ENCODE data around the gene KRT76.
"Not testable (repeated sequence)": the region's sequence is repeated elsewhere in the genome, so short reads cannot be mapped to it uniquely, and the experiment has no call there.

The KRT76 gene

GRCh38 chr12:52797529-52797894, 20.4 kb upstream of the KRT76 start:
- DNase-seq (ENCODE audit: low read depth in 3 of 3) = no peak

DNA sequence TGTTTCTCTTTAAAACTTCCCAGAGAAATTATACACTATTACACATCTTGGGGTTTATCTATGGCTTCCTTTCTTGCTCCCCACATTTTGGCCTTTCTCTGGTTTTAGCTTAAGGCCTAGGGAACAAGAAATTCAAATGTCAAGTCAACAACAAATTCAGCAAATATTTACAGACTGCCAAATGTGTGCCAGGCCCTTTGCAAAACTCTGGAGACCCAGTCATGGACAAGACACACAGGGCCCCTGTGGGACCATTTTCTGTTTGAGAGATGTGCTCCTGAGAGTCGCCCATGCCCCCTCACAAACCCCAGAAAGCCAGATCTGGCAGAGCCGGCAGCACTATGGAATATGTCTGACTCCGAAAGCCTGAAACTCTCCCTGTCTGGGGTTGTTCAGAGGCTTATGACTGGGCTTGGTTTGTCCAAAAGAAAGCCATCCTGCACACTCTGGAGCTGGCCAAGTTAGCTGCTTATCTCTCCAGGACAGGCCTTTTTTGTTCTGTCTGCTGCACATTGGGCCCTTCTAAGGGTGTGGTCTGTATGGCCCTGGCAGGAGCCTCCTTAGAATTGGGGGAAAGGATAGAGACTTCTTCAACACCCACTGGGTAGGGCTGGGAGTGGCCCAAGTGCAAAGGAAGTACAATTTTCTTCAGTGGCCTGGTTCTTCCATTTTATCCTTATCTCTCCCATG, 19.8 kb upstream of the KRT76 start:
- no peak for DNase-seq (ENCODE audit: low read depth in 3 of 3)

DNA sequence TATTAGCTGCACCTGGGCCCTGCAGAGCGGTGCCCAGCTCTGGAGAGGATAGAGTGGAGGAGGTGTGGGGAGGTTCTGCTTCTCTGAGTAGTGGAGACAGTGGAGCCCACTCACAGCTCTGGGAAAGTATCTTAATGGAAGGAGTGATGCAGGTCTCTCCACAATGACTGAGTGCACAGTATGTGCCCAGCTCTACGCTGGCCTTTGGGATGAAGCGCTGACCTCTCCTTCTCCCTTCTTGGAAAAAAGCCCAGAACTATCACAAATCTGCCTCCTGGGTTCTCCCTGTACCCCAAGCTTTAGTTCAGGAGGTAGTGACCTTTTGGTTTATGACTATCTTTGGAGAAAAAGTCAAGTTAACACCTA, 19.3 kb upstream of the KRT76 start:
- DNase-seq (ENCODE audit: low read depth in 3 of 3) = no peak

GRCh38 chr12:52795694-52796428, 18.7 kb upstream of the KRT76 start, which contains the start of gene KRT3:
Gene KRT3, minus strand, starts transcription at chr12:52796117. Its CDS starts 75 bp downstream, at chr12:52796042.
- DNase-seq (ENCODE audit: low read depth in 3 of 3) = no peak

- not testable (repeated sequence) for DNase-seq (ENCODE audit: low read depth in 3 of 3)
Measured at GRCh38 chr12:52795332-52795674, 18.2 kb upstream of the KRT76 start.

DNA sequence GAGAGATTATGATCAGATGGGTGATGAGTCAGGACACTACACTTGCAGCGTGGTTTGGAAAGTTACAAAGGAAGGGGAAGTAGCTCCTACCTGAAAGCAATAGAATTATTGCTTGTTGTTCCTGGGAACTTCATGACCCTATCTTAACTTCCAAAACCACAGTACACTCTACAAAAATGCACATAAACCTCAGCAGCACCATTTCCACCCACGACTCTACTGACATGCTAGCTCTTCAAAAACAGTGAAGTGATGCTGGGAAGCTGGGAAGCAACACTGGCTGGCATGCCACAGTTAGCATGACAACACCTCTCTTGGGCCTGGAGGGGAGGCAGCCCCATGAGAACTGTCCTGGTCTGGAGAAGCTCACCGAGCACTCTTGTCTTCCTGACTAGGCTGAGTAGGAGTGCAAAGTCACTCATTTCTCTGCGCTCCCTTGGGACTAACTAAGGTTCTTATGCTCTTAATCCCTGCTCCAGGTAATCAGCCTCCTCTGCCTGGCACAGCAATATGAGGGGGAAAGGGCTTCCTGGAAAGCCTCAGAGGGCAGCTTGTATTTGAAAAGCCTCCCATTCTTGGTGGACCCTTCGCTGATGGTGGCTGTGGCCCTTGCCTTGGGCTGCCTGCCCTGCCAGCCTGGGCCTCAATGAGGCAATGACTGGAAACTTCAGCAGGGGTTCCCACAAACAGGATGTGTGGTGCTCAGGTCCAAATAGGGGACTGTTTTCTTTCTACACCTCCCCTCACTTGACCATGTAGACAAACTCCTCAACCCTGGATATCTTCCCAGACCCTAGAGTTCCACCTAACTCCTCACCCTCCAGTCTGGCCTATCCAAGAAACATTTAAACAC, 17.6 kb upstream of the KRT76 start:
- no peak for DNase-seq (ENCODE audit: low read depth in 3 of 3)

- no peak for DNase-seq (ENCODE audit: low read depth in 3 of 3)
Measured at GRCh38 chr12:52792185-52793029, 15.3 kb upstream of the KRT76 start.

DNA sequence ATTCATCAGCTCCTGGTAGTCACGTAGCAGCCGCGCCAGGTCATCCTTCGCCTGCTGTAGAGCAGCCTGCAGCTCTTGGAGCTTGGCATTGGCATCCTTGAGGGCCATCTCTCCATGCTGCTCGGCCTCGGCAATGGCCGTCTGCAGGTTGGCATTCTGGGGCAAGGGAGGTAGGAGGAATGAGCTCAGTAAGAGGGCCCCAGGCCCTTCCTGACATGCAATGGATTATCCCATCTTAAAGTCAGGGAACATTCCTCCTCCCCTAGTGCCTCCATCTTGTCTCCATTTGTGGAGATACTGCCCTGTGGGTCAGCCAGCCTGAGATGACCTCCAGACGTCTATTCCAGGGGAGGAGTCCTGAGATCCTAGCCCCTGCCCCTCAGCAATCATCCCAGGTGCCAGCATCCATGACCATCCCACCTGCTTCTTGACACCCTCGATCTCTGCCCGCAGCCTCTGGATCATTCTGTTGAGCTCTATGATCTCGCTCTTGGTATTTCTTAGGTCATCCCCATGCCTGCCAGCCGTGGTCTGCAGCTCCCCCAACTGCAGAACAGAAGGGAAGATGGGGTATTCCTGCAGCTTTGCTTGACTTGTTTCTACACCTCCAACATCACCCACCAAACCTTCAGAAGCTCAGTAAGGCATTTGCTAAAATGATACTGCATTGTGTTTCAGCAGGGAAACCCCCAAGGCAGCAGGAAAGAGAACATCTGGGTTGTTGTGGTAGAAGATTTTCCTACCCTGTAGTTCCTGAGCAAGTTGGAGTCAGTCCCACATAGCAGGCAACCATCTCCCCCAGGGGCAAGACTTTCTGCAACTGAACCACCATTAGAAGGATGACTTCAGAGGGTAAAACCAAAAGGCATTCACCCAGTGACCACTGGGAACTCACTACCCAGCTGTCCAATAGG, 14.4 kb upstream of the KRT76 start:
- DNase-seq (ENCODE audit: low read depth in 3 of 3) = no peak

DNA sequence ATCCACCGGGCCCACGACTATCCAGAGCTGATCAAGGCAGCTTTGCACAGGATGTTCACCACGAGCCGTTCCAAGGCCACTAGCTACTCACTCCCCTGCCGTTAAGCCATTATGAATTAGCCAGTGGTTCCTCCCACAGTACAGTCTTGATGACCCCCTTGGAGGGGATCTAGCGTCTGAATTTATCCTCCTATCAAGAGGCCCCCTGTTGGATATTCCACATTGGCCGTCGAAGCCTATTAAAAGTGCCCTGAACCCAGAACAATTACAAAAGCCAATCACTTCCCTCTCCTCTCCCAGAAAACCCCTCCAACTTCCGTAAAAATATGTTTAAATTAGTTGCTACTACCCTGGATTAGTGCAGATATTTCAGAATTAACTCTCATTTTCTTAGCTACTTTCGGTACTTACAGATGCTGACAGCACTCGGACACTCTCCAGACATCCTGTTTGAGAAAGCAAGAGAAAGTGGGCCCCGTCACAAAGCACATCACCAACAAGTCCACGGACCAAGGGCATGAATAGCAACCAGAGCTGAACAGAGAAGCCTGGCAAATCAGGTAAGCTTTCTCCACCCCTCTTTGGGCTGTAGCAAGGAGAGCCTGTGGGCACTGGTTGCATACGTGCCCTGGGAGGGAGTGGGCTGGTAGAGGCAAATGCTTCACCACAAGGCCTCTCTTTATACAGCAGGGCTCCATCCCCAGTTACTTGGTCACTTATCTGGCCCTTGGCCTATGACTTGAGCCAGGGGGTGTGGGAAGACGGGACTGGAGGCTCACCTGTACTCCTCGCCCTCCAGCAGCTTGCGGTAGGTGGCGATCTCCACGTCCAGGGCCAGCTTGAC, 13.5 kb upstream of the KRT76 start:
- no peak for DNase-seq (ENCODE audit: low read depth in 3 of 3)

DNA sequence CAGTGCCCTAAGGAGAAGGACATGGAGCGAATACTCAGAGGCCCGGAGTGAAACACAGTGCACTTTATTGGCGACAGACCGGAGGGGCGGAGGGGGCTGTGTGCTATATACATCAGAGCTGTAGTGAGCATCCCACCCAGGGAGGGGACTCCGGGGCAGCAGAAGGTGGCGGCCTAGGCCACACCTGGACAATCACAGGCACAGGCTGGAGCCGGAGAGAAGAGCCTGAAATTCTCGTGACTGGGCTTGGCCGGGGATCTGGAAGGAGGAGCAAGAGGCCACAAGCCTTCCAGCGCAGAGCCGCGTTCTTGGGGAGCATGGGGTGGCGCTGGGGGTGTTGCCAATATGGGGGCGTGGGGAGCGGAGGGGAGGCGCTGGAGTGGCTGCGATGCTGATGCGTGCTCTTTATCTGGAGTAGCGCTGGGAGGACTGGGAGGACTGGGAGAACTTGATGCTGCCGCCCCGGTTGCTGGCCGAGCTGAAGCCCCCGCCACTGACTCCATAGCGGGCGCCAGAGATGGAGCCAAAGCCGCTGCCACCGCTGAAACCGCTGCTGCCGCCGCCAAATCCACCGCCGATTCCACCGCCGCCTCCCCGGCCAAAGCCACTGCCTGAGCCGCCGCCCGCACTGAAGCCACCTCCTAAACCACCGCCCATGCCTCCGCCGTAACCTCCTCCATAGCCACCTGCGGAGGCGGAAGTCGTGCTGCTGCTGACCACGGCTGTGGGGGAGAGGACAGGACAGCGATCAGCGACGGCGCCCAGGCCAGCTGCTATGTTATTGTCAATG, 12.7 kb upstream of the KRT76 start:
- DNase-seq (ENCODE audit: low read depth in 3 of 3) = no peak

- DNase-seq (ENCODE audit: low read depth in 3 of 3) = no peak
Measured at GRCh38 chr12:52788876-52789636, 11.9 kb upstream of the KRT76 start.

DNA sequence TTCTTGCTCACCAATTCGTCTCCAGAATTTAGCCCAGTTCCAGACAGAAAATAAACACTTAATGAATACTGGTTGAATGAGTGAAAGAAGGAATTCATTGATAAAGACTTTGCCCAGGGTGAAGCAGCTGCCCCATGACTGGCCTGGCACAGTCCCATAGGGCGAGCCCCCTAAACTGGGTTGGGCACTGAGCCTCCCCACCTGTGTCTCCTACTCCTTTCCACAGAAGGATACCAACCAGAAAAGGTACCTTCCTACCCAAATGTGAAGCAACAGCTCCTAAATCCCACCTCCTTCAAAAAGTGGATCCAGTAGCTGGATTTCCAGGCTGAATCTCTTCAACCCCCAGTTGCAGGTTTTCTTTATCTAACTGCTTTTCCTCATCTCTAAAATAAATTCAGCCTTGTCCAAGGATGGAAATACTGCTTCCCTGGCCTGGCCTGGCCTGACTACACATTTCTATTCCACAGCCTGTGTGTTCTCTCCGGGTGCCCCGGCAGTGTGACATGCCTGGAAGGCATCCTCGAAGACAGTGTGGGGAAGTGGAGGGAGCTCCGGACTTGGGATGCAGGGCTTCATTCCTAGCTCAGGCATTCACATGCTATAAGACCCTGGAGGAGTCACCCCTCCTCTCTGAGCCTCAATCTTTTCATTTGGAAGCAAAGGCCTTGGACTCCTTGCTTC, 11.2 kb upstream of the KRT76 start:
- no peak for DNase-seq (ENCODE audit: low read depth in 3 of 3)

GRCh38 chr12:52787324-52788191, 10.4 kb upstream of the KRT76 start:
- DNase-seq (ENCODE audit: low read depth in 3 of 3) = no peak

GRCh38 chr12:52784909-52785308, 7.8 kb upstream of the KRT76 start:
- no peak for DNase-seq (ENCODE audit: low read depth in 3 of 3)

GRCh38 chr12:52783563-52784316, 6.6 kb upstream of the KRT76 start:
- DNase-seq (ENCODE audit: low read depth in 3 of 3) = no peak

DNA sequence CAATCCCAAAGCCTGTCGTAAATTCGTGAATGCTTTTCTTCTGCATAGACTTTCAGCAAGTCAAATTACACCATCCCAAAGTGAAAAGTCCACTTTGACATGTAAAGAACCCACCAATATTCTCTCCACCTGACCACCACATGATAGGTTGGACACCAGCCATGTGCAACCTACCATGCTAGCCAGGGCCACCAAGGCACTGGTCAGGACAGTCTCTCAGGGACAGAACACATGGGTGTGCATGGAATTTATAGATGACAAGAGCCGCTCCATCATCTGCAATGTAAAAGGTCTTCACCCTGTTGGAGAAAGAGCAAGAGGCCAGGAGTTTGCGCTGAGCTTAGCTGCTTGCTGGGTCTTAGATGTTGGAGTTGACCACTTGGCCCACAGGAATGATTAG, 5.4 kb upstream of the KRT76 start:
- DNase-seq (ENCODE audit: low read depth in 3 of 3) = no peak

All from stimulated activated CD4-positive, alpha-beta T cell treated with anti-CD3 and anti-CD28 coated beads, TNF-alpha, amount 100 ng/mL, for 4 hours (primary cell).